ENCODE measurements around the gene CNTNAP2.

Gene CNTNAP2

DNA sequence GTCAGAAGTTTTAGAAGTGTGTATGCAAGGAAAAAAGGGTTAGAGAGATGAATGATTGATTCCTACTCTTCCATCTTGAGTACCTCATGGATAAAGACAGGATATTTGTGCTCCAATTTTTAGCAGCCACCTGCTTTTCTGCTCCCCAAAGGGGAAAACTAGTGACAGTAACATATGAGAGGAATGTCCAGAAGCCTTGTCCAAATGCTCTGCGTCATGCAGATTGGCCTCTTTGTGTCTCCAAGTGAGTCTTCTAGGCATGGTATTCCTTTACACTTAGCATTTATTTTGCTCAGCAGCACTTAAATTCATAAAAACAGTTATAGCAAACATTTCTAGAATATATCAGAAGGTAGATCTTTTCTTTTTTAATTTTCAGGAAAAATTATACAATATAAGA, 306.8 kb downstream of the CNTNAP2 start:
- POLR2A ChIA-PET: no interaction called here
- WGBS (ENCODE audit: insufficient coverage): 100% methylated on average over 1 of the region's 1 CpG
- Histone ChIP-seq H3K27ac (ENCODE audit: insufficient read depth in 1 of 2, low read depth in 1 of 2, low read length in 2 of 2, poor library complexity in 1 of 2, severe bottlenecking in 2 of 2) (no peak overlapping the region), H3K27me3 (replicated peaks in 2 of 5; ENCODE audit: control insufficient read depth in 4 of 5, insufficient read depth in 5 of 5, low read length in 4 of 5) (peaks cover 0 to 7% (median 0%) of the 10 kb centered on the region in 5 experiments), H3K9me3 (ENCODE audit: control extremely low read depth in 1 of 5, control insufficient read depth in 4 of 5, insufficient read depth in 2 of 5, low read depth in 1 of 5, low read length in 4 of 5) (no peaks in the 10 kb centered on the region), H3K36me3 (ENCODE audit: control insufficient read depth in 4 of 4, insufficient read depth in 4 of 4, low read length in 3 of 4) (no peaks in the 10 kb centered on the region), H3K4me1 (ENCODE audit: control extremely low read depth in 1 of 4, control insufficient read depth in 4 of 4, insufficient read depth in 4 of 4, low read length in 3 of 4) (no peaks in the 10 kb centered on the region), H3K4me3 (ENCODE audit: control insufficient read depth in 1 of 7, extremely low read depth in 1 of 7, insufficient read depth in 4 of 7, low read depth in 2 of 7, low read length in 6 of 7) (no peak overlapping the region)
- CTCF ChIA-PET: no interaction called here
- DNase-seq: no peak

DNA sequence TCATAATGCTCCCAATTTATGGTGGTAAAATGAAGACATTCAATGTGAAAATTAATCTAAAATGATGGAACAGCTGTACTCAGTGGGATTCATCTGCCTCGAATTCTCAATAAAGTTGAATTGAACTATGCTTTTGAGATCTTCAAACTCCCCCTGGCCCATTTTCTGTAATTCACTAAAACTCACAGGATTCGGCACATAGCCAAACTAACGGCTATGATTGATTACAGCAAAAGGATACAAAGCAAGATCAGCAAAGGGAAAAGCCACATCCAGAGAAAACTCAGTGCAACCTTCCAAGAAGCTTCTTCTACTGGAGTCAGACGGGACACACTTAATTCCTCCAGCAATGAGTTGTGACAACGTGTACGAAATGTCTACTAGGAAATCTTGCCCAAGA, 307.5 kb downstream of the CNTNAP2 start:
- ChIA-PET CTCF (no interaction called here), POLR2A (no interaction called here)
- DNase-seq: no peak
- peaks cover 0 to 2% (median 0%) of the 10 kb centered on the region in 5 experiments for H3K9me3 ChIP-seq (ENCODE audit: control extremely low read depth in 1 of 5, control insufficient read depth in 4 of 5, insufficient read depth in 2 of 5, low read depth in 1 of 5, low read length in 4 of 5)
- WGBS (ENCODE audit: insufficient coverage): 98% methylated on average over 4 of the region's 6 CpGs
- no peaks in the 10 kb centered on the region for H3K36me3 ChIP-seq (ENCODE audit: control insufficient read depth in 4 of 4, insufficient read depth in 4 of 4, low read length in 3 of 4)
- H3K27me3 ChIP-seq (replicated peaks in 2 of 5; ENCODE audit: control insufficient read depth in 4 of 5, insufficient read depth in 5 of 5, low read length in 4 of 5): peaks cover 0 to 3% (median 0%) of the 10 kb centered on the region in 5 experiments
- H3K4me3 ChIP-seq (ENCODE audit: control insufficient read depth in 1 of 7, extremely low read depth in 1 of 7, insufficient read depth in 4 of 7, low read depth in 2 of 7, low read length in 6 of 7): no peak overlapping the region
- H3K27ac ChIP-seq (ENCODE audit: insufficient read depth in 1 of 2, low read depth in 1 of 2, low read length in 2 of 2, poor library complexity in 1 of 2, severe bottlenecking in 2 of 2): no peak overlapping the region
- H3K4me1 ChIP-seq (ENCODE audit: control extremely low read depth in 1 of 4, control insufficient read depth in 4 of 4, insufficient read depth in 4 of 4, low read length in 3 of 4): no peaks in the 10 kb centered on the region

GRCh38 chr7:146433501-146433900, 316.9 kb downstream of the CNTNAP2 start:
- POLR2A ChIA-PET: no interaction called here
- Histone ChIP-seq H3K4me3 (ENCODE audit: control insufficient read depth in 1 of 7, extremely low read depth in 1 of 7, insufficient read depth in 4 of 7, low read depth in 2 of 7, low read length in 6 of 7) (no peak overlapping the region), H3K9me3 (ENCODE audit: control extremely low read depth in 1 of 5, control insufficient read depth in 4 of 5, insufficient read depth in 2 of 5, low read depth in 1 of 5, low read length in 4 of 5) (peaks cover 0 to 5% (median 0%) of the 10 kb centered on the region in 5 experiments), H3K36me3 (ENCODE audit: control insufficient read depth in 4 of 4, insufficient read depth in 4 of 4, low read length in 3 of 4) (no peaks in the 10 kb centered on the region), H3K27ac (ENCODE audit: insufficient read depth in 1 of 2, low read depth in 1 of 2, low read length in 2 of 2, poor library complexity in 1 of 2, severe bottlenecking in 2 of 2) (no peak overlapping the region), H3K4me1 (ENCODE audit: control extremely low read depth in 1 of 4, control insufficient read depth in 4 of 4, insufficient read depth in 4 of 4, low read length in 3 of 4) (no peaks in the 10 kb centered on the region), H3K27me3 (replicated peaks in 2 of 5; ENCODE audit: control insufficient read depth in 4 of 5, insufficient read depth in 5 of 5, low read length in 4 of 5) (no peaks in the 10 kb centered on the region)
- CTCF ChIA-PET: no interaction called here
- no peak for DNase-seq
- WGBS (ENCODE audit: insufficient coverage): no CpG with 5 or more reads among the region's 3 CpGs

DNA sequence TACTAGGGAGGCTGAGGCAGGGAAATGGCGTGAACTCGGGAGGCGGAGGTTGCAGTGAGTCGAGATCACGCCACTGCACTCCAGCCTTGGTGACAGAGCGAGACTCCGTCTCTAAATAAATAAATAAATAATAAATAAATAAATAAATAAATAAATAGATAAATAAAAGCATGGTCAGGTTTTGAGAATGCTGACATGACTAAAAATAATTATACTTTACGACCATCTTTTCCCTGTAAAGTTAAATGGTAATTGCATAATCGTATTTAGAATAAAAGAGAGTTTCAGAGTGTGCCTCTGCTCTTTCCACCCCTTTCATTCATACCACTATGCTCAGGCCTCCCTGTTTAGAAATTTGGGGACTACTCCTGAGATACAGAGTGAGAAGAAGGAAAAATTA, 326.5 kb downstream of the CNTNAP2 start:
- no peaks in the 10 kb centered on the region for H3K4me1 ChIP-seq (ENCODE audit: control extremely low read depth in 1 of 4, control insufficient read depth in 4 of 4, insufficient read depth in 4 of 4, low read length in 3 of 4)
- no peaks in the 10 kb centered on the region for H3K36me3 ChIP-seq (ENCODE audit: control insufficient read depth in 4 of 4, insufficient read depth in 4 of 4, low read length in 3 of 4)
- DNase-seq: no peak
- H3K9me3 ChIP-seq (ENCODE audit: control extremely low read depth in 1 of 5, control insufficient read depth in 4 of 5, insufficient read depth in 2 of 5, low read depth in 1 of 5, low read length in 4 of 5): peaks cover 0 to 2% (median 0%) of the 10 kb centered on the region in 5 experiments
- H3K27ac ChIP-seq (ENCODE audit: insufficient read depth in 1 of 2, low read depth in 1 of 2, low read length in 2 of 2, poor library complexity in 1 of 2, severe bottlenecking in 2 of 2): no peak overlapping the region
- ChIA-PET POLR2A (no interaction called here), CTCF (interaction anchor here (0.6 kb wide), 1 partner anchor 136 kb away, joined by 3 read pairs; no protein-coding TSS in a partner anchor)
- WGBS (ENCODE audit: insufficient coverage): no CpG with 5 or more reads among the region's 9 CpGs
- H3K27me3 ChIP-seq (replicated peaks in 2 of 5; ENCODE audit: control insufficient read depth in 4 of 5, insufficient read depth in 5 of 5, low read length in 4 of 5): no peaks in the 10 kb centered on the region
- no peak overlapping the region for H3K4me3 ChIP-seq (ENCODE audit: control insufficient read depth in 1 of 7, extremely low read depth in 1 of 7, insufficient read depth in 4 of 7, low read depth in 2 of 7, low read length in 6 of 7)

DNA sequence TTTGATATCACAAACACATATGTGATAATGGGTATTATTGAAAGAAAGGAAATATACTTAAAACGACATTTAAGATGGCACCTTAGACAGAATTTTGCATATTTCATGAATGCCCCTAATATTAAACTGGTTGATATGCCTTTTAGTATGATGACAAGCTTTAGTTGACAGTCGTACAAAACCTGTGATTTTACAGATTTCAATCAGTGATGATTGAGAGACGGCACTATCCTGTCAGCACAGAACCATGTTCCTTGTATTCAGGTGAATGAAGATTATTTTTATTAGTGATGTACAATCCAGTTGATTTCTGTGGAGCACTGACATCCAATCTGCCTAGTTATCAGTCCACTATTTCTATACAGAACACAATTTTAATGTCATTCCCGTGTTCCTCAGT, 333.0 kb downstream of the CNTNAP2 start:
- no peaks in the 10 kb centered on the region for H3K4me1 ChIP-seq (ENCODE audit: control extremely low read depth in 1 of 4, control insufficient read depth in 4 of 4, insufficient read depth in 4 of 4, low read length in 3 of 4)
- ChIA-PET CTCF (no interaction called here), POLR2A (no interaction called here)
- H3K9me3 ChIP-seq (ENCODE audit: control extremely low read depth in 1 of 5, control insufficient read depth in 4 of 5, insufficient read depth in 2 of 5, low read depth in 1 of 5, low read length in 4 of 5): peaks cover 0 to 3% (median 0%) of the 10 kb centered on the region in 5 experiments
- H3K27me3 ChIP-seq (replicated peaks in 2 of 5; ENCODE audit: control insufficient read depth in 4 of 5, insufficient read depth in 5 of 5, low read length in 4 of 5): no peaks in the 10 kb centered on the region
- H3K4me3 ChIP-seq (ENCODE audit: control insufficient read depth in 1 of 7, extremely low read depth in 1 of 7, insufficient read depth in 4 of 7, low read depth in 2 of 7, low read length in 6 of 7): no peak overlapping the region
- H3K27ac ChIP-seq (ENCODE audit: insufficient read depth in 1 of 2, low read depth in 1 of 2, low read length in 2 of 2, poor library complexity in 1 of 2, severe bottlenecking in 2 of 2): no peak overlapping the region
- WGBS (ENCODE audit: insufficient coverage): 93% methylated on average over 2 of the region's 4 CpGs
- H3K36me3 ChIP-seq (ENCODE audit: control insufficient read depth in 4 of 4, insufficient read depth in 4 of 4, low read length in 3 of 4): no peaks in the 10 kb centered on the region
- DNase-seq: no peak

DNA sequence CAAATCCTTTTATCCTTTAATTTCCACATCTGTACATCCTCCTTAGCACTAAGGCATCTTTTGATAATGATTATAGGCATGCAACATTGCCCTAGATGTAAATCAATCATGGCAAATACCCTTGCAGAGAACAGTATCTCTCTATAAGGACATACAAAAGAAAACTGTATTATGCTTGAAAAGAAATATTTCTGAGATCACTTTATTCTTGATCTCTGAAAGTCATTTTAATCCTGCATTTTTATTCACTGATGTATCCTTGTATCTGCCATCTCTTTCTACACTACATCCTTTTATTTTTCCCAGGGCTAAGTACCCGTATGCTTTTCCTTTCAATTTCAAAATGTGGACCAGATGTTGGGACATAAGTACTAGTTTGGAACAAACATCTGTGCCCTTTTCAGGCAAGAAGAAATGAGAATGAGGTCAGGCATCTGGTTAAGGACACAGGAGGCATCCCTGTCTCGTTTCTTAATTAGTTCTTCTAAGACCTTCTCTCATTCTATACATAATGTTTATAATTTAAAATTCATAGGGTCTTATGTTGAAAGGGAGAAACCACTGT, 338.6 kb downstream of the CNTNAP2 start:
- POLR2A ChIA-PET: no interaction called here
- no peak for DNase-seq
- 100% methylated on average over 1 of the region's 2 CpGs for WGBS (ENCODE audit: insufficient coverage)

GRCh38 chr7:146479040-146479439, 362.4 kb downstream of the CNTNAP2 start:
- Histone ChIP-seq H3K9me3 (ENCODE audit: control extremely low read depth in 1 of 5, control insufficient read depth in 4 of 5, insufficient read depth in 2 of 5, low read depth in 1 of 5, low read length in 4 of 5) (no peaks in the 10 kb centered on the region), H3K4me1 (ENCODE audit: control extremely low read depth in 1 of 4, control insufficient read depth in 4 of 4, insufficient read depth in 4 of 4, low read length in 3 of 4) (no peaks in the 10 kb centered on the region), H3K4me3 (ENCODE audit: control insufficient read depth in 1 of 7, extremely low read depth in 1 of 7, insufficient read depth in 4 of 7, low read depth in 2 of 7, low read length in 6 of 7) (no peak overlapping the region), H3K27ac (ENCODE audit: insufficient read depth in 1 of 2, low read depth in 1 of 2, low read length in 2 of 2, poor library complexity in 1 of 2, severe bottlenecking in 2 of 2) (no peak overlapping the region), H3K27me3 (replicated peaks in 2 of 5; ENCODE audit: control insufficient read depth in 4 of 5, insufficient read depth in 5 of 5, low read length in 4 of 5) (no peaks in the 10 kb centered on the region), H3K36me3 (ENCODE audit: control insufficient read depth in 4 of 4, insufficient read depth in 4 of 4, low read length in 3 of 4) (no peaks in the 10 kb centered on the region)
- no peak for DNase-seq
- POLR2A ChIA-PET: no interaction called here
- WGBS (ENCODE audit: insufficient coverage): no CpG with 5 or more reads among the region's 2 CpGs
- CTCF ChIA-PET: no interaction called here

More for the DNA sequence above, 338.6 kb downstream of the CNTNAP2 start:
- Histone ChIP-seq H3K9me3 (ENCODE audit: control extremely low read depth in 1 of 5, control insufficient read depth in 4 of 5, insufficient read depth in 2 of 5, low read depth in 1 of 5, low read length in 4 of 5) (peaks cover 0 to 3% (median 0%) of the 10 kb centered on the region in 5 experiments), H3K4me3 (ENCODE audit: control insufficient read depth in 1 of 7, extremely low read depth in 1 of 7, insufficient read depth in 4 of 7, low read depth in 2 of 7, low read length in 6 of 7) (no peak overlapping the region), H3K36me3 (ENCODE audit: control insufficient read depth in 4 of 4, insufficient read depth in 4 of 4, low read length in 3 of 4) (no peaks in the 10 kb centered on the region), H3K27me3 (replicated peaks in 2 of 5; ENCODE audit: control insufficient read depth in 4 of 5, insufficient read depth in 5 of 5, low read length in 4 of 5) (no peaks in the 10 kb centered on the region), H3K27ac (ENCODE audit: insufficient read depth in 1 of 2, low read depth in 1 of 2, low read length in 2 of 2, poor library complexity in 1 of 2, severe bottlenecking in 2 of 2) (no peak overlapping the region), H3K4me1 (ENCODE audit: control extremely low read depth in 1 of 4, control insufficient read depth in 4 of 4, insufficient read depth in 4 of 4, low read length in 3 of 4) (no peaks in the 10 kb centered on the region)
- CTCF ChIA-PET: no interaction called here

All from common myeloid progenitor, CD34-positive (primary cell).